Right atrium auricular region (tissue), 2 donors: ENCODE measurements around the gene GAN. TPM values are rescaled to one million over a fixed set of nuclear protein-coding genes. Genes with fewer than 3 reads are reported as not detected.

Experiments used
- DNase-seq: peaks from one replicate; pipeline ENCODE4 v3.0.0-alpha.2; 2019; ENCODE audit warnings: low spot score
- H3K27ac ChIP-seq, 2 donors: fragments of 200-600 bp; sonication (generic); 1 replicate in 1 of 2; 2 replicates in 1 of 2; pipeline ENCODE4 v1.5.1; 2016 to 2019
- H3K27me3 ChIP-seq, 2 donors: fragments of 200-600 bp; sonication (generic); one replicate each; pipeline versions ENCODE4 v1.5.1 to v1.6.0; 2017 to 2019
- H3K36me3 ChIP-seq: fragments of 200-600 bp; sonication (generic); one replicate; pipeline ENCODE4 v1.5.1; 2016
- H3K4me1 ChIP-seq, 2 donors: fragments of 200-600 bp; sonication (generic); one replicate each; pipeline versions ENCODE4 v1.5.1 to v1.6.0; 2017 to 2019
- H3K4me3 ChIP-seq, 2 donors: fragments of 200-600 bp; sonication (generic); 1 replicate in 1 of 2; 2 replicates in 1 of 2; pipeline ENCODE4 v1.5.1; 2017 to 2019; ENCODE audit warnings: mild to moderate bottlenecking in 1 of 2, moderate library complexity in 1 of 2
- H3K9me3 ChIP-seq, 2 donors: fragments of 200-600 bp; sonication (generic); one replicate each; pipeline ENCODE4 v1.5.1; 2019
- CTCF ChIP-seq, 2 donors: fragments of 200-600 bp; sonication (generic); IDR thresholded peaks; one replicate each; pipeline ENCODE4 v1.5.1; 2019; ENCODE audit warnings: antibody characterized with exemption in 2 of 2
- total RNA-seq, 2 donors: library from RNA; depleted of rRNA; stranded (reverse); fragments of >200 nt; gene quantifications; one replicate each; pipeline ENCODE4 v1.1.0, GENCODE V29; 2016

Gene GAN
- total RNA-seq, 2 donors from 2014 or later = 8.8 to 10.7 TPM

- no peaks in the 10 kb centered on the region for H3K4me1 ChIP-seq
- DNase-seq = no peak
- H3K4me3 ChIP-seq = no peak overlapping the region
- no peaks in the 10 kb centered on the region for H3K9me3 ChIP-seq
- no peak for TF ChIP-seq CTCF (IDR thresholded peaks at IDR 0.05)
- H3K27ac ChIP-seq = no peak overlapping the region
- no peaks in the 10 kb centered on the region for H3K36me3 ChIP-seq
- H3K27me3 ChIP-seq = no peaks in the 10 kb centered on the region
Measured at GRCh38 chr16:81273223-81273950, 41.4 kb upstream of the GAN start.

- Histone ChIP-seq H3K36me3 (no peaks in the 10 kb centered on the region), H3K9me3 (no peaks in the 10 kb centered on the region), H3K27me3 (no peaks in the 10 kb centered on the region), H3K27ac (no peak overlapping the region), H3K4me1 (no peaks in the 10 kb centered on the region), H3K4me3 (no peak overlapping the region)
- DNase-seq = no peak
- no peak for TF ChIP-seq CTCF (IDR thresholded peaks at IDR 0.05)
Measured at GRCh38 chr16:81275064-81275532, 39.7 kb upstream of the GAN start.

- Histone ChIP-seq H3K4me1 (no peaks in the 10 kb centered on the region), H3K9me3 (no peaks in the 10 kb centered on the region), H3K27me3 (no peaks in the 10 kb centered on the region), H3K4me3 (no peak overlapping the region), H3K27ac (no peak overlapping the region), H3K36me3 (no peaks in the 10 kb centered on the region)
- DNase-seq = no peak
- no peak for TF ChIP-seq CTCF (IDR thresholded peaks at IDR 0.05)
Measured at GRCh38 chr16:81275795-81276194, 39.0 kb upstream of the GAN start.

- no peak overlapping the region for H3K4me3 ChIP-seq
- H3K4me1 ChIP-seq = no peaks in the 10 kb centered on the region
- DNase-seq = no peak
- no peak overlapping the region for H3K27ac ChIP-seq
- H3K9me3 ChIP-seq = no peaks in the 10 kb centered on the region
- TF ChIP-seq CTCF (IDR thresholded peaks at IDR 0.05) = no peak
- H3K36me3 ChIP-seq = no peaks in the 10 kb centered on the region
- no peaks in the 10 kb centered on the region for H3K27me3 ChIP-seq
Measured at GRCh38 chr16:81276323-81276722, 38.4 kb upstream of the GAN start.

GRCh38 chr16:81277541-81278080 lies 37.2 kb upstream of the GAN start:
- Histone ChIP-seq H3K36me3 (no peaks in the 10 kb centered on the region), H3K4me3 (no peak overlapping the region), H3K9me3 (no peaks in the 10 kb centered on the region), H3K27ac (no peak overlapping the region), H3K27me3 (no peaks in the 10 kb centered on the region), H3K4me1 (no peaks in the 10 kb centered on the region)
- no peak for DNase-seq
- TF ChIP-seq CTCF (IDR thresholded peaks at IDR 0.05) = no peak
